ENCODE data around the gene KHDRBS2. TPM values are rescaled to one million over a fixed set of nuclear protein-coding genes. Genes with fewer than 3 reads are reported as not detected.

KHDRBS2 gene
- total and polyA plus RNA-seq, 2 of the 13 experiments (the other 11 are each of a cell fraction or from before 2014, with no cell fraction given) = not detected

GRCh38 chr6:61711849-61712248 lies 574.2 kb downstream of the KHDRBS2 start:
- Histone ChIP-seq H3K9me3 (ENCODE audit: low read length) (peaks cover 73% of the 10 kb centered on the region), H3K79me2 (ENCODE audit: insufficient read depth, low read length) (no peaks in the 10 kb centered on the region), H3K4me2 (ENCODE audit: low read depth, low read length) (no peak overlapping the region), H3K4me1 (ENCODE audit: insufficient read depth, low read length) (no peaks in the 10 kb centered on the region), H2AFZ (ENCODE audit: low read length) (no peak overlapping the region), H3K27me3 (ENCODE audit: control insufficient read depth in 1 of 2, insufficient read depth in 2 of 2, low read length in 2 of 2) (no peaks in the 10 kb centered on the region), H3K27ac (ENCODE audit: extremely low read length, insufficient read depth, low read length) (no peak overlapping the region), H3K4me3 (replicated peaks in 1 of 3; ENCODE audit: insufficient read depth in 1 of 3, low read depth in 2 of 3, low read length in 3 of 3) (no peak overlapping the region), H3K36me3 (replicated peaks in 1 of 2; ENCODE audit: control insufficient read depth in 1 of 2, insufficient read depth in 2 of 2, low read length in 2 of 2) (no peaks in the 10 kb centered on the region), H4K20me1 (ENCODE audit: insufficient read depth, low read length) (no peaks in the 10 kb centered on the region), H3K9ac (ENCODE audit: insufficient read depth, low read depth, low read length) (no peak overlapping the region)
- CTCF ChIA-PET (ENCODE audit: low intra/inter-chr PET ratio, low total read pairs) = no interaction called here
- no peak for TF ChIP-seq ZNF224 (CRISPR knock-in tag; IDR thresholded peaks at IDR 0.05)
- no peak for TF ChIP-seq DPF2 (CRISPR knock-in tag; IDR thresholded peaks at IDR 0.05; ENCODE audit: borderline replicate concordance, low read depth)
- TF ChIP-seq PPARG (CRISPR knock-in tag; conservative IDR thresholded peaks at IDR 0.05) = no peak
- no peak for TF ChIP-seq ZKSCAN1 (IDR thresholded peaks at IDR 0.05; ENCODE audit: low read length)
- no peak for TF ChIP-seq ZNF724P (CRISPR knock-in tag; IDR thresholded peaks at IDR 0.05; ENCODE audit: borderline replicate concordance)
- no peak for TF ChIP-seq ZNF318 (CRISPR knock-in tag; IDR thresholded peaks at IDR 0.05)
- in situ Hi-C loops (cut with HindIII; ENCODE audit: extremely low pct_ligation_motif_present, low pct_unique_long_range_greater_than_20kb) (no loop called here), intact Hi-C loops (cut with micrococcal nuclease; ENCODE audit: unreplicated experiment) (loop anchor here (1.0 kb wide), 1 partner anchor 438 kb away; no protein-coding TSS in a partner anchor)
- ATAC-seq = no peak
- FAIRE-seq = no peak
- POLR2A ChIA-PET = no interaction called here
- BruUV-seq (replicated peaks) = no TSS peak
- 3% methylated on average over 3 of the region's 3 CpGs for WGBS (ENCODE audit: low lambda C conversion rate)
- DNase-seq (ENCODE audit: low spot score) = no peak

Measured in HepG2 (cell line).